DMS 273 treated with DMSO at 0.1 percent for 48 hours (cell line): ENCODE results near the gene ARHGAP31.
"Not testable (repeated sequence)": the region's sequence is repeated elsewhere in the genome, so short reads cannot be mapped to it uniquely, and the experiment has no call there.

ENCODE experiments used
- DNase-seq: peaks from one replicate; lab custom pipeline; 2025; lab: John Stamatoyannopoulos, UW

The ARHGAP31 gene, protein sequence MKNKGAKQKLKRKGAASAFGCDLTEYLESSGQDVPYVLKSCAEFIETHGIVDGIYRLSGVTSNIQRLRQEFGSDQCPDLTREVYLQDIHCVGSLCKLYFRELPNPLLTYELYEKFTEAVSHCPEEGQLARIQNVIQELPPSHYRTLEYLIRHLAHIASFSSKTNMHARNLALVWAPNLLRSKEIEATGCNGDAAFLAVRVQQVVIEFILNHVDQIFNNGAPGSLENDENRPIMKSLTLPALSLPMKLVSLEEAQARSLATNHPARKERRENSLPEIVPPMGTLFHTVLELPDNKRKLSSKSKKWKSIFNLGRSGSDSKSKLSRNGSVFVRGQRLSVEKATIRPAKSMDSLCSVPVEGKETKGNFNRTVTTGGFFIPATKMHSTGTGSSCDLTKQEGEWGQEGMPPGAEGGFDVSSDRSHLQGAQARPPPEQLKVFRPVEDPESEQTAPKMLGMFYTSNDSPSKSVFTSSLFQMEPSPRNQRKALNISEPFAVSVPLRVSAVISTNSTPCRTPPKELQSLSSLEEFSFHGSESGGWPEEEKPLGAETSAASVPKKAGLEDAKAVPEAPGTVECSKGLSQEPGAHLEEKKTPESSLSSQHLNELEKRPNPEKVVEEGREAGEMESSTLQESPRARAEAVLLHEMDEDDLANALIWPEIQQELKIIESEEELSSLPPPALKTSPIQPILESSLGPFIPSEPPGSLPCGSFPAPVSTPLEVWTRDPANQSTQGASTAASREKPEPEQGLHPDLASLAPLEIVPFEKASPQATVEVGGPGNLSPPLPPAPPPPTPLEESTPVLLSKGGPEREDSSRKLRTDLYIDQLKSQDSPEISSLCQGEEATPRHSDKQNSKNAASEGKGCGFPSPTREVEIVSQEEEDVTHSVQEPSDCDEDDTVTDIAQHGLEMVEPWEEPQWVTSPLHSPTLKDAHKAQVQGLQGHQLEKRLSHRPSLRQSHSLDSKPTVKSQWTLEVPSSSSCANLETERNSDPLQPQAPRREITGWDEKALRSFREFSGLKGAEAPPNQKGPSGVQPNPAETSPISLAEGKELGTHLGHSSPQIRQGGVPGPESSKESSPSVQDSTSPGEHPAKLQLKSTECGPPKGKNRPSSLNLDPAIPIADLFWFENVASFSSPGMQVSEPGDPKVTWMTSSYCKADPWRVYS (N-terminal part only)

DNA sequence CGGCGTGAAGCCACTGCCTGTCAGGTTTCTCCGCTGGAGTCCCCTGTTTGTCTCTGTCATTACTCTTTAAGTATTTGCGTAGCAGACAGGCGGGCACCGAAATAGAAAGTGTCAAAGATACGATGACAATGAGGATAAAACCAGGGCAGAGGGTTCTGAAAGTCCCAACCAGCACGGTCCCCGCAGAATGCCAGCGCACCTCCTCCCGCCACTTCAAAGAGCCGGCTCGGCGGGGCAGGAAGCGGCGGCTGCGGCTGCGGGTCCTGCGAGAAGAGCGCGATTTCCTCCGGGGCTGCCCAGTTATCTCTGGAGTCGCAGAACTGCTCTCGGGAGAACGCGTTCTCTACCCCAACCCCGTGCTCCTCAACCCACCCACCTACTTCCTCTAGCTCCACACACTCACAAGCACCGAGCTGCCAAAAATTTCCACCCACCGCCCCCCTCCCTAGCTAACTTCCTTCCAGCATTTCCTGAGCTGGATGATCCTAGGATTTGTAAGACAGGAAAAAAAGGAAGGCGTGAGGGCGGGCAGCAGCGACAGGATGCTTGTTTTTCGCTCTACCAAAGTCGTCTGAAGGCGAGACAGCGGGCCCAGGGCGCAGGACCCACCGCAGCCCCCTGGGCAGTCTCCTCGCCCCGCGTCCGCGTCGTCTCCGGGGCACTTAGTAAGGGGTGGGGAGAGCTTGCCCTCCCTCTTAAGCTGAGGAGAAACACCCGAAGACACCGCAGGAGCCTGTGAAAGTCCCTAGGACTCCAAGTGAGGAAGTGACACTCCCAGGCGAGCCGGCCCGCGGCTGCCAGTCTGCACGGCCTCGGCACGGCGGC, at the start of gene ARHGAP31:
Gene ARHGAP31, plus strand, starts transcription at position 513 of the 825 bp plus-strand sequence. CDS start 522 bp downstream, outside the sequence.
- DNase-seq = peak; percentile 71

DNA sequence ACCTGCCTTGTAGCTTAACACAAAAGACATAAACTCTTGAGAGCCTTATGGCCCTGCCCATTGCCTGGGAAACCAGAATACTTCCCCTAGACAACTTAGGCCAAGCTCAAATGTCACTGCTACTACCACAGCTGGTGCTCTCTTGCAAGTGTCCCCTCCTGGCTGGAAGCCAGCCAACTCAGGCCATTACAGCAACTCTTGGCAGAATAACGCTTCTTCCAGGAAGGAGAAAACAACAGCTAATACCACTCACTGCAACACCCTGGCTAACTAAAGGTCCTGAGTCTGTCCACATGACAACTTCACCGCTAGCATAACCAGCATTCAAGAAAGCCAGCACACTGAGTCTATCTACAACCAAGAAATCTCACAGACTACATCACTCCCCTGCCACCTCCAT, 48.4 kb upstream of the ARHGAP31 start:
- no peak for DNase-seq

DNA sequence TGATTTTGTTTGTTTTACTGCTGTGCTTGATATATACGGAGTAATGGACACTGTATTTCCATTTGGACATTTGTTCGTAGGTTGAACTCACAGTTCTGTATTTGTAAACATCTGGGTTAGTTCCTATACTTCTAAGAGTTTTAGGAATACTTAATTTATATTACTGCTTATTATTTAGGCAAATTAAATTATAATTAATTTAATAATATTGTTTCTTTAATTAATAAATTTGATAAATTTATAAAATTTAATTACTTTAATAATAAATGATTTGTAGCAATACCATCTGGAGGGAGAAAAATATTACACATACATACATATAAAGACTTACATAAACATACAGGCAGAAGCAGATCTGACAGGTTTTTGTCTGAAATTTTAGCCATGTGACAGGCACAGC, 39.0 kb upstream of the ARHGAP31 start:
- DNase-seq = no peak

DNA sequence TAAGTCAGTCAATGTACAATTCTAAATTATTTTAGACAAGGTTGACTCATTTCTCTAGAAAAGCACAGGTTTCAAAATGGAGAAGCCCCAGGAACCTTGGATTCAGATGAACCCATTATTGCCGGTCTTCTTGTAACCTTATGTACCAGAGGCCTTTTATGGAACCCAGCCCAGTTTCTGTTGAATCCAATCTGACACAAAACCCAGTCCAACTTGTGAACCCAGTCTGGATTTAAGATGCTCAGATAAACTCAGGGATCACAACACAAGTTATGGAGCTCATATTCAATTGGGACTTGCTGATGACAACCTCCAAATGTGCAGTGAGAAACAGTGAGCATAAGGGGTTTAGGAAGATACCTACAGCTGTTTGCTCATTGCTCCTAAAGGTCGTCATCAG, 37.1 kb upstream of the ARHGAP31 start:
- no peak for DNase-seq

DNA sequence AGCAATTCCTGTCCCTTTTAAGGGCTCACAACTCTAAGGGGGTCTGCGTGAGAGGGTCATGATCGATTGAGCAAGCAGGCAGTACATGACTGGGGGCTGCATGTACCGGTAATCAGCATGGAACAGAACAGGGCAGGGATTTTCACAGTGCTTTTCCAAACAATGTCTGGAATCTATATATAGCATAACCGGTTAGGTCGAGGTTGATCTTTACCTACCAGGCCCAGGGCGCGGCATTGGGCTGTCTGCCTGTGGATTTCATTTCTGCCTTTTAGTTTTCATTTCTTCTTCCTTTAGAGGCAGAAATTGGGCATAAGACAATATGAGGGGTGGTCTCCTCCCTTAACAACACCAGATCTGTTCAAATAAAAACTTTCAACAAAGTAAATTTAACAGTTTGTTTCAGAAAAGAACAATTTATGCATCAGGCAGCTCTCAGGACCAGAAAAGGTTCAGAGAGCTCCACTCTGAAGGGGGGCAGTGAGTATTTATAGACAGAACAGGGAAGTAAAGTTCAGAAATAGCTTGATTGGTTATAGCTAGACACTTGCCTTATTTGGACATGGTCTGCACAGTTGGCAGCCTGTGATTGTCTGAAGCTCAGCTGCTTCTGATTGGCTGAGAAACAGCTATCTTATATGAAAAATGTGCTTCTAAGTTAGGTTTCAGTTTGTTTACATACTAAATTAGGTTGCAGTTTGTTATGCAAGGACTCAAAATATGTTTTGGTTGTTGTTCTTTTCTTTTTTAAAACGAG, 36.4 kb upstream of the ARHGAP31 start:
- DNase-seq = no peak

DNA sequence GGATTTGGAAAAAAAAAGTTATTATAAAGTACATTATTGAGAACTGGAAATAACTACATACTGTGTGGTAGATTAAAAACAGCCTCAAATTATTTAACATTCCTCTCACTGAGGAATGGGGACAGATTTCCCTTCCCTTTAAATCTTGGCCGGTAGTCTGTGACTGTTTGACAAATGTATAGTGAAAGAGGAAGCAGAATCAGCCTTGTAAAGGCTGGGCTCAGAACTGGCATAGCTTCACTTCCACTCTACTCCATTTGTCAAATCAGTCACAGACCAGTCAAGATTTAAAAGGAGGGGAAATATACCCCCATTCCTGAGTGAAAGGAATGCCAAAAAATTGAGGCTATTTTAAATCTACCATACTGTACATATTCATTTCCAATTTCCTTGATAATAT, 35.3 kb upstream of the ARHGAP31 start:
- DNase-seq = no peak

DNA sequence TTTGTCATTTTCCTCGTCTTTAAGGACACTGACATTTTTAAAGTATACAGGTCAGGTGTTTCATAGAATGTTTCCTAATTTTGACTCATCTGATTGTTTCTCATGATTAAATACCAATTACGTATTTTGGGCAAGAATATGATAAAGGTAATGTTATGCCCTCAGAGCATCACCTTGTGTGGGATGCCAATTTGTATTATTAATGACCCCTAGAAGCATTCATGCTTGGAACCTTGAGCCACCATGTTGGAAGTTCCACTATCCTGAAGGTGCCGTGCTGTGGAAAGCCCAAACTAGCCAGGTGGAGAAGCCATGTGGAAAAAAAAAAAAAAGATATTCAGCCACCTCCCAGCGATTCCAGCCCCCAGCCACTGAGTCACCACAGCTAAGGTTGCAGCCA, 34.4 kb upstream of the ARHGAP31 start:
- no peak for DNase-seq

DNA sequence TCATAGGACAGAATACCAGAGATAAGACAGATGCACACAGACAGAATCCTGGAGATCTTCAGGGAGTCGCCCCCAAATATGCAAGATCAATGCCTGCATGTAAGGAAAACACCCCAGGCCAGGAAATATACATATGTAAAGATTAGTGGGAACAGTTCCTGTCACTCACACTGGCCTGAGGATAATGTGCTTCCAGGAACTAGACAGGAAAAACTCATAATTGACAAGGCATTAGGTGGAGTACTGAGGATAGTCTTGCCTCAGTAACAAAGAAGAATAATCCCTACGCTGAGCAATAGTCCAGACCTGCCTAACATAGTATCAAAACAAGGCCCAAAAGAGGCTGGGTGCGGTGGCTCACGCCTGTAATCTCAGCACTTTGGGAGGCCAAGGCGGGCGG, 33.1 kb upstream of the ARHGAP31 start:
- no peak for DNase-seq

DNA sequence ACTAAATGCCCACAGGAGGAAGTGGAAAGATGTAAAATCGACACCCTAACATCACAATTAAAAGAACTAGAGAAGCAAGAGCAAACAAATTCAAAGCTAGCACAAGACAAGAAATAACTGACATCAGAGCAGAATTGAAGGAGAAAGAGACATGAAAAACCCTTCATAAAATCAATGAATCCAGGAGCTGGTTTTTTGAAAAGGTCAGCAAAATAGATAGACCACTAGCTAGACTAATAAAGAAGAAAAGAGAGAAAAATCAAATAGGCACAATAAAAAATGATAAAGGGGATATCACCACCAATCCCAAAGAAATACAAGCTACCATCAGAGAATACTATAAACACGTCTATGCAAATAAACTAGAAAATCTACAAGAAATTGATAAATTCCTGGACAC, 24.0 kb upstream of the ARHGAP31 start:
- DNase-seq = not testable (repeated sequence)

DNA sequence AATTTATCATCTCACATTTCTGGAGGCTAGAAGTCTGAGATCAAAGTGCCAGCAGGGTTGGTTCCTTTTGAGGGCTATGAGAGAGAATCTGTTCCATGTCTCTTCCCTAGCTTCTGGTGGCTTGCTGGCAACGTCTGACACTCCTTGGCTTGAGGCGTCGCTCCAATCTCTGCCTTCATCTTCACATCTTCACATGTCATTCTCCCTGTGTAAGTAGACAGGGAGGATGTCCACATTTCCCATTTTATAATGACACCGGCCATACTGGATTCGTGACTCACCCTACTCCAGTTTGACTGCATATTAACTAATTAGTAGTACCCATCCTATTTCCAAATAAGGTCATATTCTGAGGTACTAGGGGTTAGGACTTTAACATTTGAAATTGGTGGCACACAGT, 17.5 kb upstream of the ARHGAP31 start:
- DNase-seq = no peak

DNA sequence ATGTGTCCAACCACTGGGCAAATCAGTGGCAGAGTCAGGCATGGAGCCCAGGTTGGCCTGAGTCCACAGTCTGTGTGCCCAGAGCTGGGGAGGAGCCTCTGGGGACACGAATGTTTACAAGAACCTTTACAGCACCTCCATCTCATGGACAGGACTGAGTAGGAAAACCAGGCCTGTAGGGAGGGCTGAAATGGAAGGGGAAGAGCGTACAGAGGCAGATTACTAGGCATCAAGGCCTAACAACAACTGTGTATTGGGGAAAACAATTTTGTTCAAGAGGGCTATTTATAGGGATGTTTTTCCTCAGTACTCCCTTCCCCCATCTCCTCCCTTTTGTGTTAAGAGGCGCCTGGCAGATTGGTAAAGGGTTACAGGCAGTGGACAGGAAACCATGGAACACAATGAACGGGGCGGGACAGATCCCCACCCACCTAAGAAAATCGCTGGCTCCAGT, 15.1 kb upstream of the ARHGAP31 start:
- peak; percentile 74 for DNase-seq

DNA sequence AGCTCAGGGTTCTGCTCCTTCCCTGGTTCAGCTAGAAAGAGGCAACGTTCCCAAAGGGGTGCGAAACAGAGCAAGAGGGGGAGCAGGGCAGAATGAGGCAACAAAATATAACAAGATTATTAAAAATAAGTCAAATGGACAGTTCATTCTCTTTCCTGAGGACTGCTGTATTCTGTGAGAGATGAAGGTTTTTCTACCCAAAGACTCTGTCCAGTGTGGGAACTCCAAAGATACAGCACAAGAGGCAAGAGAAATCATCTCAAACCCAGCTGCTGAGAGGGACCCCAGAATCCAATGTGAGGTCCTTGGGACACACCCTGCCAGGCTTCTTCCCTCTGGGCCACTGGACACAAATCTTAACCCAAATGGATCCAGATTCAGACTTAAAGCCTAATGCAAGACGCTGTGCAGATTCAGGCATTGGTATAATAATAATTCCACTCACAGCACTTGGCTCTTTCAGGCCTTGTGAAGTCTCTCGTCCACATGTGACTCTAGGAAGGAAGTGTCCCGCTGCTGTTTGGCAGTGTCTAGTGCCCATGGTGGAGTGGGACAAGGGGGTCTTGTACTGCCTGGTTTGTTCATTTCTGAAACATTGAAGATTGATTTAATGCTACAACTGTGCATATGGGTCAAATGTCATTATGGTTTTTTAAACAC, 14.5 kb upstream of the ARHGAP31 start:
- DNase-seq = no peak

DNA sequence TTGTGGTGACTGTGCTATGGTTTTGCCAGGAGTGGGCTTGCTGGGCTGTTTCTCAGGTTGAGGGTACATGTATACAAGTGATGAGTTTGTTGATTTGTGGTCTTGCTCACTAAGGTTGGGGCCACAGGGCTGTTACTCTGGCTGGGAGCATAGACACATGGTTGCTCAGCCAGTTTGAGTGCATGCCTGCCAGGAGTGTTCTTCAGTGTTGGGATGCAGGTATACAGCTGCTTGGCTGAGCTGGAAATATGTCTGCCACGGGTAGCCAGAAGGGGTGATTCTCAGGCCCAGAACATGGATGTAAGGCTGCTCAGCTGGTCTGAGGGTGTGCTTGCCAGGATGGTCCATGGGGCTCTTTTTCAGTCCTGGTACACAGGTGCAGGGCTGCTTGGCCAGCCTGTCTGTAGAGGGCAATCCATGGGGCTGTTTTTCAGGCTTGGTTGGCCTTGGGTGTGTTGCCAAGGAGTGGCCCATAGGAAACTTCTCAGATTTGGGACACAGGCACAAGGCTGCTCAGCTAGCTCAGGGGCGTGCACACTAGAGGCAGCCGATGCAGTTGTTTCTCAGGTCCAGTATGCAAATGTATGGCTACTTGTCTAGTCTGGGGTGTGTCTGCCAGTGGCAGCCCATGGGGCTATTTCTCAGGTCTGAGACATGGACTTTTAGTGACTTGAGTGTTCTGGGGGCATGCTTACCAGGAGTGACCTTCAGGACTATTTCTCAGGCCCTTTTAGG, 5.3 kb upstream of the ARHGAP31 start:
- no peak for DNase-seq

DNA sequence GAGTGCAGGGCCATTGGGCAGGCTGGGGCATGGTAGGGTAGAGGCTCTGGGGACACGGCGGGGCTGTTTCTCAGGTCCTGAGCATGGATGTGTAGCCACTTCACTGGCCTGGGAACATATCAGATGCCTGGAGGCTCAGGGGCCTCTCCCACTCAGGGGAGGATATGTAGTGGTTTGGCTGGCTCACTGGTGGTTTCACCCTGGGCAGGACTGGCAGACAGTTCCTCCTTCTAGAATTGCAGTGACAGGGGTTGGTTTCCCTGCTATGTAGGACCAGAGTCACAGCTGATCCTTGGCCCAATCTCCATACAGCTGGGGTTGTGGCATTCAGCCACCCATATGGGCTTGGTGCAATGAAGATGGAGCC, 4.8 kb upstream of the ARHGAP31 start:
- DNase-seq = no peak

DNA sequence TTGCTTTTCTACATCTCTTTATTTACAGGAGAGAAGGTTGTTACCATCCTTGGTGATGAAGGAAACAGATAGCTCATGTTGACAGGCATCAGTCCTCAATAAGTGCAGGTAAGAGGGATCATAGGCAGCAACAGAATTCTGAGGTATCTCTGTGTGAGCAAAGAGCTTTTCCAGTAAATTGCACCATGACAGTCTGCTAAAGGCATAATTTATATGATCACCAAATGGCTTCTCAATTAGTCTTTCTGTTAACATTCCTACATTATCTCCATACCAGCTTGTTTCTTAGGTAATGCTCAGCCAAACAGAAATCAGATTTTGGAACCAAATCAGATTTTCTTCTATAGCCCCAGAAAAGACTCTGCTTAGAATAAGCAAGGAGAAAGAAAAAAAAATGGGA, 3.6 kb upstream of the ARHGAP31 start:
- no peak for DNase-seq

DNA sequence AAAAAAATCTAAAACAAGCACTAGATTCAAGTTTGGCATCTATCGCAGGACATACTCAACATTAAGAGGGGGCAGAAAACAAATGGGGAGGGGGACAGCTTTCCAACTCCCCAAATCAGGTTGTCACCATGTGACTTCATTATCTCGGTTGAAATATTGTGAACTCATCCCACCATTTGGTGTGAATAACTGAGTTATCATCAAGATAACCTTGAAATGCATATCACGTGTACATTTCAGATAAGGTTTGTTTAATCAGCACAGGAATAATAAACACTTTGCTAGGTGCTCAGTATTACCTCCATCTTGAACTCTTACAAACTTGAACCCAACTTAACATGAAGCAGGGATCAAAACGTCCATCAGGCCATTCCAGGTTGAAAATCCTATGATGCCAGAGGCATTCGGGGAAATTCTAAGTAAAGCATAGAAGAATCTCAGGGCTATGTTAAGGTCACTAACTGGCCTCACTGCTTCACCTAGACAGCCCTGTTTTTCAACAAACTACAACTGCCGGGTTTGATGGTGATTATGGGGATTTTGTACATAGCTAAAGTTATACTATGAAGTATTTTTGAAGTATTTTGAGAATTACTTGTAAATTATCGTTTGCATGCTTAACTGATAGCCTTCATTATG, 3.0 kb upstream of the ARHGAP31 start:
- DNase-seq = no peak

DNA sequence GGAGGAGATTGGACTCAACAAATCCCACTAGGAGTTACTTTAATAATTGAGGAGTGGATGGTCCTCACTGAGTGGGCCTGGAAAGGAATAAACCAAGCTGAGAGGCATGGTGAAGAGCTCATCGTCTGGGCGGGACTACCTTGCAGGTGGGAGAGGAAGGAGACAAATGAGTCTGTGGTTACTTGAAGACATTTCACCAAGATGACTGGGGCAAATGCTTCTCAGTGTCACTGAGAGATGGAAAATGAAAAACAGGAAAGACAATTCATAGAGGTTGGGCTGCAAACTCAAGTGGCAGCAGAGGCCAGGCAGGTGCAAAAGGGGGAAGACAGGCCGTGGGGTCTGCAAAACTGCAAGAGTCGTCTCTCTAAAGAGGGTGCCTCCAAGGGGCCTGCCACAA, 1.5 kb upstream of the ARHGAP31 start:
- no peak for DNase-seq

DNA sequence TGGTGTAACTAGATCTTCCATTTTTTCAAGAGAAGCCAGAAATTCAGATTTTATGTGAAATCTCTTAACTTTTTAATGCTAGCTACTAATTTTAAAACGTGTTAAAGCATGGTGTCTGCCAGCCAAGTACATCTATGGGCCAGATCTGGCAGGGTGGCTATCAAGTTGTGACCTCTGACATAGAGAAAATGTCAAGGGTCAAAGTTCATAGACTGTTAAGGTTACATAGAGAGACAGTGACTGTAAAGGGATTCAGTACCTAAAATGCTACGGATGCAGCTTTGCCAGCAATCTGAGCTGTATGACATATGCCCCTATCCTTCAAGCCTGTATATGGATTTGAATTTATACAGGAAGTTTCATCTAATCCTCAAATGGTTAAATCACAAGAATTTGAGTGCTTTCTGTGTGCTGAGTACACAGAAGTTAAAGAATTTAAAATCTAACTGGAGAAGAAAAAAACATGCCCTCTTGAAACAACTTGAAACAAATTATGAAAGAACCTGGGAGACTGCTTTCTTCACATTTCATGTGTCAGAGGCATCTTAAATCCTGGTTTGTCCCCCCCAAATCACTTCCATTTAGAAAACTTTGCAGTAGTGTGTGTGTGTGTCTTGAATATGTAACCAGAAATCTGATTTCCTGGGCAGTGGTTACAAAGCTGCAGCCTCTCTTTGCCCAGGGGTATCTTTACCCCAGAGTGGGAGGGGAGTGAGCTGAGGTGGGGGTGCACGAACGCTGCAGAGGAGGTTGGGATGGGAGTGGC, 895 bp upstream of the ARHGAP31 start:
- DNase-seq = no peak
